ENCODE measurements around the gene NBEAL2.

The NBEAL2 gene

DNA sequence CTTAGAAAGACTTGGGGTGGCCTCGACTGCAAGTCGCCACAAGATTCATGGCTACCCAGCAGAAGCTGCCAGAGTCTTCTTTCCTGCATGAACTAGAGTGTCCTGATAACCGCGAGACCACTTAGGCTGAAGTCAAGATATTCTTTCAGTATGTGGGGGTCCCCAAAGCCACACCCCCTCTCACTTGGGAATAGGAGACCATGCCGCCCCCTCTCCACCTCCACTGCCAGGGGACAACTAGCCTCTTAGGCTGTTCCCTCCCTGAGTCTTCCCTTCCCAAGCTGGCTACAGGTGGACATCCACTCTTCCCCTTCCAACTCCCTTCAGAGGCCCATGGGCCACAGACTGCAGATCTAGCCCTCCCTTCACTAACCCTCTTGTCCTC, 1.7 kb upstream of the NBEAL2 start:
- POLR2A ChIA-PET = no interaction called here
- CTCF ChIA-PET = interaction anchor here (0.6 to 1.0 kb wide), 2 partner anchors 9 to 100 kb away, joined by 3 read pairs; no protein-coding TSS in a partner anchor

DNA sequence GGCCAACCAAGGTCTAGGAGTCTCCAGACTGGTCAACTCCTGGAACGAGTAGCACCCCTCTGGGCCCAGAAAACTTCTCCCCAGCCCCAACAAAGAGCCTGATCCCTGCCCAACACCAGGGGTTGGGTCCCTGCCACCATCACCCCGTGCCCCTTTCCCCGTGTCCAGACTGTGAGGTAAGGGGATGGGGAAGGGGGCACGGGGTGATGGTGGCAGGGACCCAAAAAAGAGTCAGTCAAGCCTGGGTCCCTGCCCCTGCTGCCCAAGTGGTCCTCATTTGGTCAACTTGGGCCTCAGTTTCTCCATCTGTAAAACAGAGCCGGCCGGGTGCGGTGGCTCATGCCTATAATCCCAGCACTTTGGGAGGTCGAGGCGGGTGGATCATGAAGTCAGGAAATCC, 1.1 kb upstream of the NBEAL2 start:
- CTCF ChIA-PET = interaction anchor here (1.0 to 2.4 kb wide), 3 partner anchors 9 to 29 kb away, joined by 3 to 6 read pairs (median 6); no protein-coding TSS in a partner anchor
- no peak for DNase-seq (ENCODE audit: extremely low spot score)
- TF ChIP-seq CTCF (IDR thresholded peaks at IDR 0.05; ENCODE audit: control extremely low read depth, extremely low read depth, low read depth, missing control alignments) = no peak
- POLR2A ChIA-PET = no interaction called here

More for the DNA sequence above, 1.7 kb upstream of the NBEAL2 start:
- no peak for TF ChIP-seq CTCF (IDR thresholded peaks at IDR 0.05; ENCODE audit: control extremely low read depth, extremely low read depth, low read depth, missing control alignments)
- DNase-seq (ENCODE audit: extremely low spot score) = no peak

- ChIA-PET POLR2A (interaction anchor here (0.6 to 1.0 kb wide), 2 partner anchors 28 to 40 kb away, joined by 3 to 4 read pairs; no protein-coding TSS in a partner anchor), CTCF (interaction anchor here (0.9 to 2.4 kb wide), 6 partner anchors 11 to 441 kb away, joined by 3 to 6 read pairs (median 4); no protein-coding TSS in a partner anchor)
- no peak for DNase-seq (ENCODE audit: extremely low spot score)
Observed at GRCh38 chr3:46979958-46980497, 562 bp downstream of the NBEAL2 start.

GRCh38 chr3:46981932-46982471, 2.5 kb downstream of the NBEAL2 start:
- POLR2A ChIA-PET = no interaction called here
- CTCF ChIA-PET = interaction anchor here (0.9 to 1.4 kb wide), 3 partner anchors 12 to 40 kb away, joined by 3 to 5 read pairs (median 4); no protein-coding TSS in a partner anchor
- DNase-seq (ENCODE audit: extremely low spot score) = no peak
- no peak for TF ChIP-seq CTCF (IDR thresholded peaks at IDR 0.05; ENCODE audit: control extremely low read depth, extremely low read depth, low read depth, missing control alignments)

More at GRCh38 chr3:46979958-46980497, 562 bp downstream of the NBEAL2 start:
- no peak for TF ChIP-seq CTCF (IDR thresholded peaks at IDR 0.05; ENCODE audit: control extremely low read depth, extremely low read depth, low read depth, missing control alignments)

- no peak for TF ChIP-seq CTCF (IDR thresholded peaks at IDR 0.05; ENCODE audit: control extremely low read depth, extremely low read depth, low read depth, missing control alignments)
- POLR2A ChIA-PET = no interaction called here
- CTCF ChIA-PET = interaction anchor here (0.7 to 1.4 kb wide), 2 partner anchors 11 to 15 kb away, joined by 3 to 5 read pairs; no protein-coding TSS in a partner anchor
- DNase-seq (ENCODE audit: extremely low spot score) = no peak
Observed at GRCh38 chr3:46982546-46982945, 3.1 kb downstream of the NBEAL2 start.

DNA sequence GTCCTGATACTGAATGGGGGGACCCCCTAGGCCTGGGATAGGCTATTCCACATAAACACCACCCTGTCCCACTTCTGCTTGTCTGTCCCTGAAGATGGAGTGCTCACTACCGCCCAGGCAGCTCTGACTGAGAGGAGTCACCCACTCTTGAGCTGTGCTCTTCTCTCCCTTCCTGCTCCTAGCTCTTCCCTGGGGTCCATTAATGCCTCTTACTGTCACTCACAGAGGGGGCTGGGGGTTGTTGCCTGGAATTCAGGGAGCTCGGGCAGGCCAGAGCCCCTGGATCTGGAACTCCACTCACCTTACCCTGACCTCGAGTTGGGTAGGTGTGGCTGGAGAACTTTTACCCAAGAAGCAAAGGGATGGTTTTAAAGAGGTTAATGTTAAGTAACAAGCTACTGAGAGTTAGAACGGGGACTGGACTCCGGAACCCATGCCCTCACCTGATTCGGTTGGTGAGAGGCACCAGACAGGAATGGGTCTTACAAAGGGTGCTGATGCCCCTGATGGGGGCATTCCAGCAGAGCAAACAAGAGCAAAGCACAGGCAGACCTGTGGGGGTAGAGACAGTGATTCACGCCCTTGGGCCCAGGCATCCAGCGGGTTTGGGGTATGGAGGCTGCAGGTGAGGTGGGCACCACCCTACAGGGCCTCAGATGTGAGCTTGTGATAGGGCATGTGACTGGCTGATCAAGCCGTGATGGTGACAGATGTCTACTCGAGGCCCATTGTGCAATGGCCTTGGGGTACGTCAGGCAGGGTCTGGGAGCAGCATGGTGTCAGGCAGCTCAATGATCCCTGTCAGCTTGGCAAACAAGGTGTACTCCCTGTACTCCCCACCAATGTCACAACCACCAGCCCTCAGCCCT, 5.4 kb downstream of the NBEAL2 start:
- DNase-seq (ENCODE audit: extremely low spot score) = no peak
- ChIA-PET POLR2A (no interaction called here), CTCF (interaction anchor here (2.0 kb wide), 1 partner anchor 14 kb away, joined by 6 read pairs; no protein-coding TSS in a partner anchor)

More for the DNA sequence above, 5.4 kb downstream of the NBEAL2 start:
- no peak for TF ChIP-seq CTCF (IDR thresholded peaks at IDR 0.05; ENCODE audit: control extremely low read depth, extremely low read depth, low read depth, missing control alignments)

Data from GM10248 (cell line).